ENCODE data around the gene SUMO3.

SUMO3 gene

GRCh38 chr21:44854664-44855446 is 37.0 kb upstream of the SUMO3 start:
- Histone ChIP-seq H3K9ac (ENCODE audit: low read depth, low read length) (no peak overlapping the region), H3K9me3 (ENCODE audit: control insufficient read depth, insufficient read depth, low read length) (no peaks in the 10 kb centered on the region), H3K4me3 (ENCODE audit: low read depth, low read length) (no peak overlapping the region), H3K4me1 (ENCODE audit: control insufficient read depth, insufficient read depth, low read length) (no peaks in the 10 kb centered on the region), H3K27me3 (ENCODE audit: control insufficient read depth, insufficient read depth, low read length) (no peaks in the 10 kb centered on the region), H3K36me3 (ENCODE audit: control insufficient read depth, insufficient read depth, low read length) (peaks cover 52% of the 10 kb centered on the region)

GRCh38 chr21:44854391-44854663 is 36.5 kb upstream of the SUMO3 start:
- Histone ChIP-seq H3K9me3 (ENCODE audit: control insufficient read depth, insufficient read depth, low read length) (no peaks in the 10 kb centered on the region), H3K27me3 (ENCODE audit: control insufficient read depth, insufficient read depth, low read length) (no peaks in the 10 kb centered on the region), H3K4me3 (ENCODE audit: low read depth, low read length) (no peak overlapping the region), H3K4me1 (ENCODE audit: control insufficient read depth, insufficient read depth, low read length) (no peaks in the 10 kb centered on the region), H3K36me3 (ENCODE audit: control insufficient read depth, insufficient read depth, low read length) (peaks cover 52% of the 10 kb centered on the region), H3K9ac (ENCODE audit: low read depth, low read length) (no peak overlapping the region)

GRCh38 chr21:44853601-44854390 is 35.9 kb upstream of the SUMO3 start:
- Histone ChIP-seq H3K4me1 (ENCODE audit: control insufficient read depth, insufficient read depth, low read length) (no peaks in the 10 kb centered on the region), H3K36me3 (ENCODE audit: control insufficient read depth, insufficient read depth, low read length) (peaks cover 50% of the 10 kb centered on the region), H3K9me3 (ENCODE audit: control insufficient read depth, insufficient read depth, low read length) (no peaks in the 10 kb centered on the region)

GRCh38 chr21:44850905-44851657 is 33.2 kb upstream of the SUMO3 start:
- Histone ChIP-seq H3K9ac (ENCODE audit: low read depth, low read length) (no peak overlapping the region), H3K4me1 (ENCODE audit: control insufficient read depth, insufficient read depth, low read length) (peaks cover 3% of the 10 kb centered on the region), H3K9me3 (ENCODE audit: control insufficient read depth, insufficient read depth, low read length) (no peaks in the 10 kb centered on the region), H3K36me3 (ENCODE audit: control insufficient read depth, insufficient read depth, low read length) (peaks cover 42% of the 10 kb centered on the region), H3K27me3 (ENCODE audit: control insufficient read depth, insufficient read depth, low read length) (no peaks in the 10 kb centered on the region), H3K4me3 (ENCODE audit: low read depth, low read length) (no peak overlapping the region)

More at GRCh38 chr21:44853601-44854390, 35.9 kb upstream of the SUMO3 start:
- Histone ChIP-seq H3K4me3 (ENCODE audit: low read depth, low read length) (no peak overlapping the region), H3K27me3 (ENCODE audit: control insufficient read depth, insufficient read depth, low read length) (no peaks in the 10 kb centered on the region), H3K9ac (ENCODE audit: low read depth, low read length) (no peak overlapping the region)

GRCh38 chr21:44850208-44850800 is 32.4 kb upstream of the SUMO3 start:
- Histone ChIP-seq H3K27me3 (ENCODE audit: control insufficient read depth, insufficient read depth, low read length) (no peaks in the 10 kb centered on the region), H3K36me3 (ENCODE audit: control insufficient read depth, insufficient read depth, low read length) (peaks cover 34% of the 10 kb centered on the region), H3K9ac (ENCODE audit: low read depth, low read length) (no peak overlapping the region), H3K4me1 (ENCODE audit: control insufficient read depth, insufficient read depth, low read length) (peaks cover 4% of the 10 kb centered on the region), H3K4me3 (ENCODE audit: low read depth, low read length) (no peak overlapping the region), H3K9me3 (ENCODE audit: control insufficient read depth, insufficient read depth, low read length) (no peaks in the 10 kb centered on the region)

- Histone ChIP-seq H3K36me3 (ENCODE audit: control insufficient read depth, insufficient read depth, low read length) (peaks cover 30% of the 10 kb centered on the region), H3K9me3 (ENCODE audit: control insufficient read depth, insufficient read depth, low read length) (no peaks in the 10 kb centered on the region), H3K4me1 (ENCODE audit: control insufficient read depth, insufficient read depth, low read length) (peaks cover 6% of the 10 kb centered on the region)
These were observed 31.8 kb upstream of the SUMO3 start for GRCh38 chr21:44849616-44850130.

GRCh38 chr21:44848821-44849521 is 31.1 kb upstream of the SUMO3 start:
- Histone ChIP-seq H3K9ac (ENCODE audit: low read depth, low read length) (no peak overlapping the region), H3K4me1 (ENCODE audit: control insufficient read depth, insufficient read depth, low read length) (peaks cover 8% of the 10 kb centered on the region), H3K9me3 (ENCODE audit: control insufficient read depth, insufficient read depth, low read length) (no peaks in the 10 kb centered on the region), H3K27me3 (ENCODE audit: control insufficient read depth, insufficient read depth, low read length) (no peaks in the 10 kb centered on the region), H3K36me3 (ENCODE audit: control insufficient read depth, insufficient read depth, low read length) (peaks cover 28% of the 10 kb centered on the region), H3K4me3 (ENCODE audit: low read depth, low read length) (no peak overlapping the region)

More at GRCh38 chr21:44849616-44850130, 31.8 kb upstream of the SUMO3 start:
- Histone ChIP-seq H3K4me3 (ENCODE audit: low read depth, low read length) (no peak overlapping the region), H3K27me3 (ENCODE audit: control insufficient read depth, insufficient read depth, low read length) (no peaks in the 10 kb centered on the region), H3K9ac (ENCODE audit: low read depth, low read length) (no peak overlapping the region)

- Histone ChIP-seq H3K4me1 (ENCODE audit: control insufficient read depth, insufficient read depth, low read length) (peaks cover 8% of the 10 kb centered on the region), H3K27me3 (ENCODE audit: control insufficient read depth, insufficient read depth, low read length) (no peaks in the 10 kb centered on the region), H3K9ac (ENCODE audit: low read depth, low read length) (no peak overlapping the region), H3K4me3 (ENCODE audit: low read depth, low read length) (no peak overlapping the region), H3K9me3 (ENCODE audit: control insufficient read depth, insufficient read depth, low read length) (no peaks in the 10 kb centered on the region), H3K36me3 (ENCODE audit: control insufficient read depth, insufficient read depth, low read length) (peaks cover 21% of the 10 kb centered on the region)
These were observed 29.6 kb upstream of the SUMO3 start for GRCh38 chr21:44847261-44848056.

GRCh38 chr21:44846485-44847260 is 28.8 kb upstream of the SUMO3 start:
- H3K4me1 ChIP-seq (ENCODE audit: control insufficient read depth, insufficient read depth, low read length) = peaks cover 8% of the 10 kb centered on the region
- H3K4me3 ChIP-seq (ENCODE audit: low read depth, low read length) = no peak overlapping the region

GRCh38 chr21:44846224-44846484 is 28.3 kb upstream of the SUMO3 start:
- Histone ChIP-seq H3K4me3 (ENCODE audit: low read depth, low read length) (peak overlapping the region; percentile 22), H3K27me3 (ENCODE audit: control insufficient read depth, insufficient read depth, low read length) (no peaks in the 10 kb centered on the region), H3K4me1 (ENCODE audit: control insufficient read depth, insufficient read depth, low read length) (peaks cover 8% of the 10 kb centered on the region), H3K9me3 (ENCODE audit: control insufficient read depth, insufficient read depth, low read length) (no peaks in the 10 kb centered on the region), H3K36me3 (ENCODE audit: control insufficient read depth, insufficient read depth, low read length) (peaks cover 19% of the 10 kb centered on the region), H3K9ac (ENCODE audit: low read depth, low read length) (no peak overlapping the region)

More at GRCh38 chr21:44846485-44847260, 28.8 kb upstream of the SUMO3 start:
- no peaks in the 10 kb centered on the region for H3K27me3 ChIP-seq (ENCODE audit: control insufficient read depth, insufficient read depth, low read length)
- no peak overlapping the region for H3K9ac ChIP-seq (ENCODE audit: low read depth, low read length)
- H3K36me3 ChIP-seq (ENCODE audit: control insufficient read depth, insufficient read depth, low read length) = peaks cover 21% of the 10 kb centered on the region
- no peaks in the 10 kb centered on the region for H3K9me3 ChIP-seq (ENCODE audit: control insufficient read depth, insufficient read depth, low read length)

Measured in iPS-15b (cell line).